H54 (cell line): ENCODE measurements around the gene TADA3.

ENCODE experiments used
- DNase-seq: peaks from one replicate; pipeline ENCODE4 v3.0.0; 2011; ENCODE audit warnings: low spot score, mixed read lengths; ENCODE audit not compliant: insufficient read length
- FAIRE-seq: peaks from 3 replicates; lab custom pipeline; 2011; peaks lifted over from hg19 to GRCh38; lab: Jason Lieb, UNC
- POLR2A ChIP-seq: IDR thresholded peaks from 2 replicates; pipeline ENCODE4 v1.6.1; 2011; ENCODE audit warnings: low read depth, mild to moderate bottlenecking, low read length

The TADA3 gene

DNA sequence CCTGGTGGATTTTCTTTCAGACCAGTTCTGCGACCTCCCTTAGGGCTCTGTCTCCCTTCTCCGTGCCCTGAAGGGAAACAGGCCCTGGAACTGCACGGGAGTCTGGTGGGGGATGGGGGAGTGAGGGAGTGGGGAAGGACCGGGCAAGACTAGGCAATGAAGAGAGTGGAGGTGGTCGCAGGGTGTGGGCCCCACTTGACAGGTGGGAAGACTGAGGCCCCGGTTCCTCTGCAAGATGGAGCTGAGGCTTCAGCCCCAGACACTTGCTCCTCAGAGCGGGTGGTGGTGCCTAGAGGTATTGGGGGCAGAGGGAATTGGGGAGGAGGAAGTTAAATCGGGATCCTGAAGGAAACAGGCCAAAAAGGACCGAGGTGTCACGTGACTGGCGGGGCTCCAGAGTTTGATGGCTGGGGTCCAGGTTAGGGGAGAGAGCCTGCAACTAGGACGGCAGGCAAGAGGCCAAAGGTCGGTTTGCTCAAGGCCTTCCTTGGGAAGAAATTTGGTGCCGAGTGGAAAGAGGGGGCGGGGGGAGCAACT is 21.9 kb downstream of the TADA3 start:
- no peak for TF ChIP-seq POLR2A
- FAIRE-seq (no peak), DNase-seq (no peak)

DNA sequence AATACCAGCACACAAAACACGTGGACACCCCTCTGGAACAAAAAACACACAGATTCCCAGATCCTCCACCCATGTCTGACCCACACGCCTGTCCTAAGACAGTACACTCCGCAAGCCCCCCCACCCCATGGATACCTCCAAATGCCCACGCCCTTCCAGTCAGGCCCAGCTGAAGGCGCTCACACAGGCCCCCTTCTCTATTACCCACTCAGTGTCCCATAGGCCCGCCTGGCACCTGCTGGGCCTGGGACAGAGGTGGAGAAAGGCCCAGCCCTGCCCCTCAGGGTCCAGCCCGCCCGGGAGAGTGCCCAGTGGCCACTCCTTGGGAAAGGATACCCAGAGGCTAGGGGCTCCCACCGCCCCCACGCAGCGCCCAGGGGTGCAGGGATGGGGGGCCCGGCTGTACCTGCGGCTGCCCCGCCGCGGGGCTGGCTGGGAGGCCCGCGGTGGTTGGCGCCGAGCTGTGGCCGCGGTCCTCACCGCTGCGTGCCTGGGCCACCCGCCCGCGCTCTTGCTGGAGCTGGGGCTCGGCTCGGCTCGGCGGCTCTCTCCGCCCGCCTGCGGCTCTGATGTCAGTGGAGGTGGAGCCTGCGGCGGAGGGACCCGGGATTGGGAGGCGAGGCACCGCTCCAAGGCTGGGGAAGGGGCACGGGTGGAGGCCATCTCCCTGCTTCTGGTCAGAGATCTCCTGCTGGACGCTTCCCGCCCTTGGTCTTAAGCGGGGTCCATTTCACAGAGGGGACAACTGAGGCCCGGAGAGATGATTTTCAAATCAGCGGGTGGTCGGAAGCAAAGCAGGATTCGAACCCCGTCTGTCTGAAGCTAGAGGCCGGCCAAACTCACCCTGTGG is 22.6 kb downstream of the TADA3 start, which contains the start of gene CAMK1:
Gene CAMK1 (minus strand): TSS at position 522 of the 850 bp plus-strand sequence. CDS start 2,198 bp downstream, outside the sequence.
- no peak for FAIRE-seq
- peak; percentile 83 for TF ChIP-seq POLR2A
- peak; percentile 86 for DNase-seq

DNA sequence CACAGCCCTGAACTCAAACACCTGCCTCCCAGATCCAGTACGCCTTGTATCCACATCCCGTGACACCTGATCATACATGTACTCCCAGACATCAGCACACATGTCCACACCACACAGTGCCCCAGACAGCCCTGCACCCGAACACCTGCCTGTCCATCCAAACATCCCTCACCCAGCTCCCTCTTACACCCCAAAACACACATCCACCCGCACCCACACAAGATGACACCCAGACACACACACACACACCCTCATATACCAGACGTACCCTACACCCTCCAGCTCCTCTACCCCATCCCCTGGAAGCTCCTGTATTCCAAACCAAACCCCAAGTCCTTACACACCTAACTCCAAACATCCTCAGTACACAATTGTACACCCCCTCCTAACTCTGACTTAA is 23.3 kb downstream of the TADA3 start:
- no peak for FAIRE-seq
- TF ChIP-seq POLR2A = no peak
- DNase-seq = no peak

DNA sequence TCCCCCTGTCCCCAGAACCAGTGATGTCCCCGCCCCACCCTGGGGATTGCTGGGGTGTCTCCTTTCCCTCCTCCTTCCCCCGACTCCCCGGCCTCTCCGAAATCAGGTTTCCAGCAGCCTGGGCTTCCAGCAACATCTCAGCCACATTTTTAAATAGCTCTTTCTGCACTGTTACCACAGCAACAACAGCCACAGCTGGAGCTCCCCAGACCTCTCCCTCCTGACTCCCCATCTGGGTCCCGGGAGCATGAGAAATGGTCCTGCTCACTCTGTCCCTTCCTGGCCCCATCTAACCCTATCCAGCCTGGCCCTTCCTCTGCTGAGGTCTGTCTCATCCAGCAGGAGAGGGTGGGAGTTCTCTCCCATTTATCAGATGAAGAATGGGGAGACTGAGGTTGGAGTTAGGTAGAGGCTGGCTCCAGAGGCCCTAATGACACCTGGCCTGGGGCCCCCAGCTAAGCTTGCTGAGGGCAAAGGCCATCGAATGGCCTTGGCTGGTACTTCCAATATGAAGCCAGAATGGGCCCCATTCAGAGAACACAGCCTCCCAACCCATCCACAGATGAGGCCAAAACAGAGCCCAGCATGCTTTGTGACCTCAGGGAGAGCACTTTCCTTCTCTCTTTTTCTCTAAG is 24.0 kb downstream of the TADA3 start:
- TF ChIP-seq POLR2A = no peak
- FAIRE-seq = no peak

DNA sequence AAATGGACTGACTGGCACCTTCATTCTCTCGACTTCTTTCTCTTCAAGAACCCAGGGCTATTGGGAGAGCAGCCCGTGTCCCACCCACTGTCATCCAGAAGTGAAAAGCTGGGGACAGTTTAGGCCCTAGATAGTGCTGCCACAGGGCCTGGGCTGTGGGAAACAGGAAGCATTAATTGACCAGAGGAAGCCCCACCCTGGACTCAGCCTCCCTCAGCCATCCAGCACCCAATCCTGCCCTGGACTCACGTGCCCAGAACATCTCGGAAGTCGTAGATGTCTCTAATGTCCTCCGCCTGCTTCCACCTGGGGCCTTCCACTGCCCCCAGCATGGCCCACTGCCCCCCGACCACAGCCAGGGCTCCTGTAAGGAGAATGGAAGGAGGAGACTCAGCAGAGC is 24.9 kb downstream of the TADA3 start:
- FAIRE-seq (no peak), DNase-seq (no peak)
- TF ChIP-seq POLR2A = no peak

More for the DNA sequence above, 24.0 kb downstream of the TADA3 start:
- DNase-seq = no peak

DNA sequence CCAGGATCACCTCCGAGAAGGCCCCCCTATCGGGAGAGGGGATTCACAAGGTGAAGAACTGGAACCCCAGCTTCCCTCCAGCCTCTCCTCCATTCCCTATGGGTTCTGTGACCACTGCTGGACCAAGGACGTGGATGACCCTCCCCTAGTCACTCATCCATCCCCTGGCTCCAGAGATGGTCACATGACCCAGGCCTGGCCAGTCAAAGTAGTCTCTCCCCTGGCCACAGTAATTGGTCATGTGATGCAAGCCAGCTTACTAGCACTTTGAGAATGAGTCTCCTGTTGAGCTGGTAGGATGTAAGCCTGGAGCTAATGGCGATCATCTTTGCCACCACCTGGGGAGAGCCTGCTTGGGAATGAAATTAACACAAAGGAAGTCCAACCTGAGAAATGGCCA is 26.4 kb downstream of the TADA3 start:
- no peak for TF ChIP-seq POLR2A
- DNase-seq = no peak
- no peak for FAIRE-seq

DNA sequence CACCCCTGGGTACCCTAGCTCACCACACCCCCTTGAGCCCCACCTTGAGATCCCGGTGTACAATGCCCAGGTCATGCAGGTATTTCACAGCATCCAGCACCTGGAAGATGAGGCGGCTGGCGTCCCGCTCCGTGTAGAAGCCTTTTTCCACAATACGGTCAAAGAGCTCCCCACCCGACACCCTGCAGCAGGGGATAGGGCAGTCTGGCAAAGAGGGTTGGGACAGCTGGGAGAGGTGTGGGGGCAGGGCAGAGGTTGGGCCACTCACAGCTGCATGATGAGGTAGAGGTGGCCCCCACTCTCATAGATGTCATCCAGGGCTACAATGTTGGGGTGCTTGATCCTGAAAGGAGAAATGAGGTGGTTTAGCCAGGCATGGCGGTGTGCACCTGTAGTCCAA is 29.4 kb downstream of the TADA3 start:
- no peak for FAIRE-seq
- DNase-seq = no peak
- TF ChIP-seq POLR2A = no peak

DNA sequence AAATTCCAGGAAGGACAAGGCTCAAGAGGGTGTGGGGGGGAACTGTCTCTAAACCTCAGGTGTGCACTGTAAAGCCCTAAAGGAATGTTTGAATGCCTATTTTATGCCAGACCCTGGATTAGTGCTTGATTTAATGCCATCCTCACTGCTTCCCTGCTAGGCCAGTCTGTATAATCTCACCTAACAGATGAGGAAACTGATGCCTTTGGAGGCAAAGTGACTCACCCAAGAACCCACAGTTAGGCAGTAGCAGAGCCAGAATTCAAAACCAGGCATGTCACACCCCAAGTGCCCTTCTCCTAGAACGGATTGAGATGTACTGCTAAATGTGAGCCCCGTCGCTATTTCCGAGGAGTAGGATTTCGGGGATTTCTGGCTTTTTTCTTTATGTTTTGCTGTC is 30.4 kb downstream of the TADA3 start:
- FAIRE-seq = no peak
- no peak for TF ChIP-seq POLR2A
- DNase-seq = no peak

DNA sequence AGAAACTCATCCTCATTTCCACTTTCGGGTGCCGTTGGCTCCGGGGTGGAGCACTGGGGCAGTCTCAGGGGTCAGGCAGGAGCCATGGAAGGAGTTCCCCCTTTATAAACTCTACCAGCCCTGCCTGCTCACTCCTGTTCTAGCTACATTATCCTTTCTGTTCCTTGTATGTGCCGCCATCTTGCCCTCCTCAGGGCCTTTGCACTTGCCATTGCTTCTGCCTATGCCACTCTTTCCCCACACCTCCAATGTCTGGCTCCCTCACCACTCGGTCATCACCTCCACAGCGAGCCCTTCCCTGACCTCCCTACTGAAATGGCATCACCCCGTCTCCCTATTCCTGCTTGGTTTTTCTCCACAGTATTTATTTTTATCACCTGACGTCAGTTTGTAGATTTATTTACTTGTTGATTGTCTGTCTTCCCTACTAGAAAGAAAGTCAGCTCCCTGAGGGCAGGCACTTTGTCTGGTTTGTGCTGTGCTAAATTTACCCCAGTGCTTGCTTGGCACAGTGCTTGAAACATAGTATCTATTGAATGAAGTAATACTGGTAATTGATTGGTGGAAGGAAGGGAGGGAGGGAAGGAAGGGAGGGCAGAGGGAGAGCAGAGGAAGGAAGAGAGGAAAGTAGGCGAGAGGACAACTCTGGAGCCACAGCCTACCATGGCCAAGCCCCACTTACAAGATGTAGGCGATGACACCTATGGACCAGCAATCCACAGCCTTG is 31.3 kb downstream of the TADA3 start:
- TF ChIP-seq POLR2A = no peak
- DNase-seq (no peak), FAIRE-seq (no peak)

DNA sequence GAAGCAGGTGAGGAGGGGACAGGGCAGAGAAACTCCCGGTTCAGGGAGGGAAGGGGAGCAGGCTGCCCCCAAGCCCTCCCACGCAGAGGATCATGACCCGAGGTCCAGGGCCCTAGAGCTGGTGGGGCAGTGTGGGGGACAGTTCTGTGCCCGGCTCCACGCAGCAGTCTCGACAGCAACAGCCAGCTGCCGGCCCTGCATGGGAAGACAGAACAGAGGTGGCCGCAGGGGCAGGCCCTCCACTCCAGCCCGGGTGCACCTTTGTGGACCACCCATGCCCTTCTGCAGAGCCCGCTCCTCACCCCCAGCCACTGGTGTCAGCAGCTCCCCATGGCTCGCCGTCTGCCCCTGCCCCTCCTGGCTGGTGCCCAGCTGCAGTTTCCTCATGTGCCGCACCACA is 34.8 kb downstream of the TADA3 start:
- TF ChIP-seq POLR2A = no peak
- FAIRE-seq (no peak), DNase-seq (no peak)

DNA sequence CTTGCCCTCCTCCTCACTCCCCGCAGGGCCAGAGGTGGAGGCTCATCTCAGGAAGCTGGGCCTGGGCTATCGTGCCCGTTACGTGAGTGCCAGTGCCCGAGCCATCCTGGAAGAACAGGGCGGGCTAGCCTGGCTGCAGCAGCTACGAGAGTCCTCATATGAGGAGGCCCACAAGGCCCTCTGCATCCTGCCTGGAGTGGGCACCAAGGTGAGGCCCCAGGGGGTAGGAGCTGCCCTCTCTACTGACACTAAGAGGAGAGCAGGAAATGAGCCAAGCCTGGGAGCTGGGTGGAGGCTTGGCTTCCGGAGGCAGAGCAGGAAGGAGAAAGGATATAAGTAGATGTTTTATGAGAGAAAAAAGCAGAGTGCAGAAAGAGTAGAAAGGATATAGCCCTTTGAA is 37.6 kb downstream of the TADA3 start:
- DNase-seq = no peak
- no peak for FAIRE-seq
- no peak for TF ChIP-seq POLR2A

DNA sequence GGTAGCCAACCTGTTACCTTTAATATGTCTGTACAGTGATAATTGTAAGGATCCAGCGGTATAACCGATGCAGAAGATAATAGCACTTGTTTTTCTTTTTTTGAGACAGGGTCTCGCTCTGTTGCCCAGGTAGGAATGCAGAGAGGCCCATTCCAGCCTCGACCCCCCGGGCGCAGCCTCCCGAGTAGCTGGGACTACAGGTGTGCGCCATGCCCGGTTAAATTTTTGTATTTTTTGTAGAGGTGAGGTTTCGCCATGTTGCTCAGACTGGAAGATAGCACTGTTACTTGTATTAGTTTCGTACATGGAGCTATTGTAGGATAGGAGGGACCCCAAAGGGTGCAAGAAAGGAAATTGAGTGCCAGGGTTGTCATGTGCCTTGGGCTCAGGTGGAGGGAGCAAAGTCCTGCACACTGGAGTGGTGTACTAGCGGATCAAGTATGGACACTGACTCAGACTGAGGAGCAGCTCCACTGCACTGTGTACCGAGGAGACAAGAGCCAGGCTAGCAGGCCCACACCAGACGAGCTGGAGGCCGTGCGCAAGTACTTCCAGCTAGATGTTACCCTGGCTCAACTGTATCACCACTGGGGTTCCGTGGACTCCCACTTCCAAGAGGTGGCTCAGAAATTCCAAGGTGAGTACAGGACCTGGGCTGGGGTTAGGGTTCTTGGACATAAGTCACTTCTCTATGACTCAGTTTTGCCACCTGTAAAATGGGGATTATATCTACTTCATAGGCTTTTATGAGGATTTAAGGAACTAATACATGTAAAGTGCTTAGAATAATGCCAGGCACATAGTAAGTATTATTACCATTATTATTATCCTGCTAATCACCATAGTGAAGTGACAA is 41.5 kb downstream of the TADA3 start:
- DNase-seq = no peak
- no peak for FAIRE-seq
- TF ChIP-seq POLR2A = no peak

DNA sequence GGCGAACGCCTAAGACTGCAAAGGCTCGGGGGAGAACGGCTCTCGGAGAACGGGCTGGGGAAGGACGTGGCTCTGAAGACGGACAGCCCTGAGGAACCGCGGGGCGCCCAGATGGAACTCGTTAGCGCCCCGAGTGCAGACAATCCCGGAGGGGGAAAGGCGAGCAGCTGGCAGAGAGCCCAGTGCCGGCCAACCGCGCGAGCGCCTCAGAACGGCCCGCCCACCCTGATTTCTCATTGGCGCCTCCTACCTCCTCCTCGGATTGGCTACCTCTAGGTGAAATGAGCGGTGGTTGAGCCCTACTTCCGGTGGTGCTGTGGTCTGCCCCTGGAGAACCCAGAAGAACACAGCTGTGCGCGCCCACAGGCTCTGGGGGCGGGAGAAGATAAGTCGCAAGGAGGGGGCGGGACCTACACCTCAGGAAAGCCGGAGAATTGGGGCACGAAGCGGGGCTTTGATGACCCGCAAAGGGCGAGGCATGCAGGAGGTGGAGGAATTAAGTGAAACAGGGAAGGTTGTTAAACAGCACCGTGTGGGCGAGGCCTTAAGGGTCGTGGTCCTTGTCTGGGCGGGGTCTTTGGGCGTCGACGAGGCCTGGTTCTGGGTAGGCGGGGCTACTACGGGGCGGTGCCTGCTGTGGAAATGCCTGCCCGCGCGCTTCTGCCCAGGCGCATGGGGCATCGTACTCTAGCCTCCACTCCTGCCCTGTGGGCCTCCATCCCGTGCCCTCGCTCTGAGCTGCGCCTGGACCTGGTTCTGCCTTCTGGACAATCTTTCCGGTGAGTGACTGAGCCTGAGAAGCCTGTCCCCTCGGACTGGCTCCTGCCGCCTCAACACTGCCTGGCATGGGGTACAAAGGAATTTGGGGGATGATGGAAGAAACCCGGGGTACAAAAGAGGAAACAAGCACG is 42.4 kb downstream of the TADA3 start, which contains the start of gene OGG1:
Gene OGG1 (plus strand): TSS at position 308 of the 911 bp plus-strand sequence. CDS start 335 bp downstream, at position 643.
- DNase-seq (peak; percentile 96), FAIRE-seq (no peak)
- peak; percentile 55 for TF ChIP-seq POLR2A
